ENCODE measurements around the gene FFAR2.

The FFAR2 gene

DNA sequence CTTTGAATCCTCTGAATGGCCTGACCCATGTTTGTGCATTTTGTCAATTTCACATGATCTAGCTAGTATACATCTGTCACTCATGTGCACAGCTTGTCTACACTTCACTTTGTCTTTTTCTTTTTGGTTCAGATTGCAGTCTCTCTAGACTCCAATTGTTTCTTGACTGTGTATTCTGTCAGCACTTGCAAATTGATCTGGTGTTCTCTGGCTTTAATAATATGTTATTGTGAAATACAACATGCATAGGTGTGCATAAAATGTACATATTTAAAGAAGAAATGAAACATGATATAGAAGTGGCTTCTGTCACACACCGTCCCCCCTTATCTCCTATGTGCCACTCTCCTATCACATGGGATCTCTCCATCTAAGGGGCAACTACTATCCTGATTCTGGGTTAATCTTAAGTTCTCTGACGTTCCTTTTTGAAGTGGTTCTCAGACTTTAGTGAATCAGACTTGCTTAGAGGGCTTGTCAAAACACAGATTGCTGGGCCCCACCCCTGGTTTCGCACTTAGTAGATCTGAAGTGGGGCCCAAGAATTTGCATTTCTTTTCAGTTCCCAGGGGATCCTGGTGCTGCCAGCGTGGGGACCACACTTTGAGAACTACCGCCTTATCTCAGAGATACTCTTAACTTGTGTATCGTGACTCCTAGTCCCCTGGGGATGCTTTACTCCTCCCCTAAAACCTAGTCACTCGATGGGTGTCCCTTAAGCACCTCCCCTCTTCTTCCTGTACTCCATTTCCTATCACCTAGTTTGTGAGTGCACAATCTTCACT is 36.4 kb downstream of the FFAR2 start:
- Histone ChIP-seq H3K9me3 (ENCODE audit: control insufficient read depth, insufficient read depth, low read length) (no peaks in the 10 kb centered on the region), H3K36me3 (ENCODE audit: control insufficient read depth, insufficient read depth, low read length) (no peaks in the 10 kb centered on the region), H3K27ac (ENCODE audit: low read length) (no peak overlapping the region), H3K4me3 (ENCODE audit: low read length) (no peak overlapping the region), H3K4me1 (ENCODE audit: control insufficient read depth, insufficient read depth, low read length) (no peaks in the 10 kb centered on the region), H3K27me3 (ENCODE audit: control insufficient read depth, insufficient read depth, low read length) (no peaks in the 10 kb centered on the region)
- WGBS (ENCODE audit: insufficient coverage, insufficient read length): no CpG with 5 or more reads among the region's 7 CpGs
- DNase-seq (ENCODE audit: low read depth, low spot score): no peak

- Histone ChIP-seq H3K4me1 (ENCODE audit: control insufficient read depth, insufficient read depth, low read length) (no peaks in the 10 kb centered on the region), H3K36me3 (ENCODE audit: control insufficient read depth, insufficient read depth, low read length) (no peaks in the 10 kb centered on the region), H3K4me3 (ENCODE audit: low read length) (no peak overlapping the region), H3K27ac (ENCODE audit: low read length) (no peak overlapping the region), H3K9me3 (ENCODE audit: control insufficient read depth, insufficient read depth, low read length) (no peaks in the 10 kb centered on the region), H3K27me3 (ENCODE audit: control insufficient read depth, insufficient read depth, low read length) (no peaks in the 10 kb centered on the region)
- no peak for DNase-seq (ENCODE audit: low read depth, low spot score)
- WGBS (ENCODE audit: insufficient coverage, insufficient read length): no CpG with 5 or more reads among the region's 3 CpGs
These were observed 38.2 kb downstream of the FFAR2 start for GRCh38 chr19:35486268-35486708.

- Histone ChIP-seq H3K4me3 (ENCODE audit: low read length) (no peak overlapping the region), H3K4me1 (ENCODE audit: control insufficient read depth, insufficient read depth, low read length) (no peaks in the 10 kb centered on the region), H3K36me3 (ENCODE audit: control insufficient read depth, insufficient read depth, low read length) (no peaks in the 10 kb centered on the region), H3K27ac (ENCODE audit: low read length) (no peak overlapping the region), H3K9me3 (ENCODE audit: control insufficient read depth, insufficient read depth, low read length) (no peaks in the 10 kb centered on the region), H3K27me3 (ENCODE audit: control insufficient read depth, insufficient read depth, low read length) (no peaks in the 10 kb centered on the region)
- WGBS (ENCODE audit: insufficient coverage, insufficient read length): no CpG with 5 or more reads among the region's 10 CpGs
- DNase-seq (ENCODE audit: low read depth, low spot score): no peak
These were observed 39.7 kb downstream of the FFAR2 start for GRCh38 chr19:35487656-35488182.

- WGBS (ENCODE audit: insufficient coverage, insufficient read length): no CpG with 5 or more reads among the region's 16 CpGs
- Histone ChIP-seq H3K4me1 (ENCODE audit: control insufficient read depth, insufficient read depth, low read length) (no peaks in the 10 kb centered on the region), H3K36me3 (ENCODE audit: control insufficient read depth, insufficient read depth, low read length) (no peaks in the 10 kb centered on the region), H3K9me3 (ENCODE audit: control insufficient read depth, insufficient read depth, low read length) (no peaks in the 10 kb centered on the region), H3K27me3 (ENCODE audit: control insufficient read depth, insufficient read depth, low read length) (no peaks in the 10 kb centered on the region), H3K27ac (ENCODE audit: low read length) (no peak overlapping the region), H3K4me3 (ENCODE audit: low read length) (no peak overlapping the region)
- DNase-seq (ENCODE audit: low read depth, low spot score): no peak
These were observed 40.6 kb downstream of the FFAR2 start for GRCh38 chr19:35488677-35489076.

- Histone ChIP-seq H3K9me3 (ENCODE audit: control insufficient read depth, insufficient read depth, low read length) (no peaks in the 10 kb centered on the region), H3K36me3 (ENCODE audit: control insufficient read depth, insufficient read depth, low read length) (no peaks in the 10 kb centered on the region), H3K4me3 (ENCODE audit: low read length) (no peak within 1 kb of the TSS), H3K27ac (ENCODE audit: low read length) (no peak within 1 kb of the TSS), H3K4me1 (ENCODE audit: control insufficient read depth, insufficient read depth, low read length) (0 out of 2 replicates have a peak, but pooled peaks cover 2% of the 10 kb centered on the region), H3K27me3 (ENCODE audit: control insufficient read depth, insufficient read depth, low read length) (no peaks in the 10 kb centered on the region)
- WGBS (ENCODE audit: insufficient coverage, insufficient read length): no CpG with 5 or more reads among the region's 9 CpGs
- no peak for DNase-seq (ENCODE audit: low read depth, low spot score)
These were observed 42.3 kb downstream of the FFAR2 start, which contains the start of gene KRTDAP for GRCh38 chr19:35490364-35490763. Gene KRTDAP (minus strand): TSS chr19:35490464. CDS start chr19:35490442, 22 bp downstream.

- DNase-seq (ENCODE audit: low read depth, low spot score): no peak
- Histone ChIP-seq H3K9me3 (ENCODE audit: control insufficient read depth, insufficient read depth, low read length) (no peaks in the 10 kb centered on the region), H3K27me3 (ENCODE audit: control insufficient read depth, insufficient read depth, low read length) (no peaks in the 10 kb centered on the region), H3K4me1 (ENCODE audit: control insufficient read depth, insufficient read depth, low read length) (peaks cover 2% of the 10 kb centered on the region; the same call in 1 of the 2 replicates), H3K36me3 (ENCODE audit: control insufficient read depth, insufficient read depth, low read length) (no peaks in the 10 kb centered on the region), H3K27ac (ENCODE audit: low read length) (no peak overlapping the region), H3K4me3 (ENCODE audit: low read length) (no peak overlapping the region)
- no CpG with 5 or more reads among the region's 9 CpGs for WGBS (ENCODE audit: insufficient coverage, insufficient read length)
These were observed 43.8 kb downstream of the FFAR2 start for GRCh38 chr19:35491836-35492360.

- no peak for DNase-seq (ENCODE audit: low read depth, low spot score)
- no CpG with 5 or more reads among the region's 9 CpGs for WGBS (ENCODE audit: insufficient coverage, insufficient read length)
- H3K4me3 ChIP-seq (ENCODE audit: low read length): no peak overlapping the region
- H3K27ac ChIP-seq (ENCODE audit: low read length): no peak overlapping the region
- peaks cover 2% of the 10 kb centered on the region; the same call in 1 of the 2 replicates for H3K4me1 ChIP-seq (ENCODE audit: control insufficient read depth, insufficient read depth, low read length)
- H3K27me3 ChIP-seq (ENCODE audit: control insufficient read depth, insufficient read depth, low read length): no peaks in the 10 kb centered on the region
- H3K36me3 ChIP-seq (ENCODE audit: control insufficient read depth, insufficient read depth, low read length): peaks cover 7% of the 10 kb centered on the region
- H3K9me3 ChIP-seq (ENCODE audit: control insufficient read depth, insufficient read depth, low read length): no peaks in the 10 kb centered on the region
These were observed 45.9 kb downstream of the FFAR2 start for GRCh38 chr19:35493971-35494370.

DNA sequence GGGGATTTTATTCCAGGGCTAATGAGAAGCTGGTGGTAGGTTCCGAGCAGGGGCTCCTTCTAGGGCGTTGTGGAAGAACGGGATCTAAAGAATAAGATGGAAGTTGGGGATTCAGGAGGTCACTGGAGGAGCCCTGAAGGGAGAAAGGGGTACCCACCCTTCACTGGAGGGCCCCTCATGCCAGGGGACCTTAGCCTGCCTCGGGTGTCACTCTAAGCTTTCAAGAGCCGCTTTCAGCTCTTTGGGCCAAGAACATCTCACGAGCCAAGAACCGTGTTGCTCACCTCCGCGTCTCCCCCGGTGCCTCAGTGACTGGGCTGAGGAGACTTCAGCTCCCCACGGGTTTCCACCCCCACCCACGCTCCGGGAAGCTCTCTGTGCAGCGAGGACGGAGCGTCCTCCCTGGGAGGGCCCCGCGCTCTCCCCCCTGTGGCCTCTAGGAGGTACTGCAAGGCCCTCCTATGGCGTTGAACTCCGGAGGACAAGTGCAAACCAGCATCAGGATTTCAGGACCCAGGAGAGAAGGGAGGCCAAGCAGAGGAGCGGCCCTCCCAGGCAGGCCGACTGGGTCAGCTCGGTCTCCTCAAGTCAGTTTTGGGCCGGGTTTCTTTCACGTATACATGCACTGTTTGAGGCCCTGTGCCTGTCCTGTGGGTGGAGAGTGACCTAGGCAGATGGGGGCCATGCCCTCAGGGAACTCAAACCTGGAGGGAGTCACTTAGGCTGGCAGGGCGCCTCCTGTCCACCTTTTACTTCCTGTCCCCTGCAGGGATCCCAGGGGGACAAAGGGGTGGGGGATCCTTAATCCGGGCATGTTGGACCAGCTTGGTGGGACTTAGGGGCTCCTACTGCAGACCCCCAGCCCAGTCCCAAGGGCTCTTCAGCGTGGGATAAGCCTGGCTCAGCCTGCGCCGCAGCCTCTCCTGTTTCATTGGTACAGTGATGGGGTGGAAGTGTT is 47.3 kb downstream of the FFAR2 start:
- Histone ChIP-seq H3K4me1 (ENCODE audit: control insufficient read depth, insufficient read depth, low read length) (peaks cover 2% of the 10 kb centered on the region; the same call in 1 of the 2 replicates), H3K4me3 (ENCODE audit: low read length) (no peak overlapping the region), H3K9me3 (ENCODE audit: control insufficient read depth, insufficient read depth, low read length) (no peaks in the 10 kb centered on the region), H3K27ac (ENCODE audit: low read length) (no peak overlapping the region), H3K36me3 (ENCODE audit: control insufficient read depth, insufficient read depth, low read length) (peaks cover 18% of the 10 kb centered on the region), H3K27me3 (ENCODE audit: control insufficient read depth, insufficient read depth, low read length) (no peaks in the 10 kb centered on the region)
- no CpG with 5 or more reads among the region's 30 CpGs for WGBS (ENCODE audit: insufficient coverage, insufficient read length)
- DNase-seq (ENCODE audit: low read depth, low spot score): no peak

DNA sequence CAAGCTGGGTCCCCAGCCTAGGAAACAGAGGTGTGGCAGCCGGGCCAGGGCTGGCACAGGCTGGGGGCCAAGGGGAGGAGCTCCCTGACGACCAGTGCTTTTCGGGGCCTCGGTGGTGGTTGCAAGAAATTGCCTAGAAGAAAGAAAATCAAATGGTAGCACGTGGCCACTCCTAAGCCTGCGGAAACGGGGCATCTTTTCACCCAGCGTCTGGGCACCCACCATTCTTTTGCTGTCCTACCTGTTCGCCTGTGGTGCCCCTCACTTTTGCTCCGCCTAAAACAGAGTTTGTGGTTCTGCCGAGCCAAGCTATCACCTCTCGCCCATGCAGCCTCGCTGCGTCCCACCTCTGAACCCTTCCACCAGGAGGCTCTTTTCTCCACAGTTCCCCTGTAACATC is 49.3 kb downstream of the FFAR2 start:
- Histone ChIP-seq H3K27ac (ENCODE audit: low read length) (no peak overlapping the region), H3K27me3 (ENCODE audit: control insufficient read depth, insufficient read depth, low read length) (no peaks in the 10 kb centered on the region), H3K36me3 (ENCODE audit: control insufficient read depth, insufficient read depth, low read length) (peaks cover 26% of the 10 kb centered on the region), H3K4me3 (ENCODE audit: low read length) (no peak overlapping the region), H3K9me3 (ENCODE audit: control insufficient read depth, insufficient read depth, low read length) (no peaks in the 10 kb centered on the region), H3K4me1 (ENCODE audit: control insufficient read depth, insufficient read depth, low read length) (peaks cover 2% of the 10 kb centered on the region; the same call in 1 of the 2 replicates)
- no CpG with 5 or more reads among the region's 14 CpGs for WGBS (ENCODE audit: insufficient coverage, insufficient read length)
- no peak for DNase-seq (ENCODE audit: low read depth, low spot score)

- WGBS (ENCODE audit: insufficient coverage, insufficient read length): no CpG with 5 or more reads among the region's 3 CpGs
- H3K27me3 ChIP-seq (ENCODE audit: control insufficient read depth, insufficient read depth, low read length): no peaks in the 10 kb centered on the region
- H3K9me3 ChIP-seq (ENCODE audit: control insufficient read depth, insufficient read depth, low read length): no peaks in the 10 kb centered on the region
- no peak overlapping the region for H3K27ac ChIP-seq (ENCODE audit: low read length)
- H3K4me1 ChIP-seq (ENCODE audit: control insufficient read depth, insufficient read depth, low read length): peaks cover 2% of the 10 kb centered on the region; the same call in 1 of the 2 replicates
- no peak for DNase-seq (ENCODE audit: low read depth, low spot score)
- H3K36me3 ChIP-seq (ENCODE audit: control insufficient read depth, insufficient read depth, low read length): peaks cover 29% of the 10 kb centered on the region
- no peak overlapping the region for H3K4me3 ChIP-seq (ENCODE audit: low read length)
These were observed 50.2 kb downstream of the FFAR2 start for GRCh38 chr19:35498220-35498619.
